GM18867 (cell line): ENCODE results near the gene POU2F3.

Source experiments
- ATAC-seq: cut with Tn5 transposase; IDR thresholded peaks from one replicate; pipeline ENCODE4 v1.9.1; 2021; ENCODE audit warnings: mild to moderate bottlenecking, moderate library complexity; ENCODE audit not compliant: unreplicated experiment

The POU2F3 gene

DNA sequence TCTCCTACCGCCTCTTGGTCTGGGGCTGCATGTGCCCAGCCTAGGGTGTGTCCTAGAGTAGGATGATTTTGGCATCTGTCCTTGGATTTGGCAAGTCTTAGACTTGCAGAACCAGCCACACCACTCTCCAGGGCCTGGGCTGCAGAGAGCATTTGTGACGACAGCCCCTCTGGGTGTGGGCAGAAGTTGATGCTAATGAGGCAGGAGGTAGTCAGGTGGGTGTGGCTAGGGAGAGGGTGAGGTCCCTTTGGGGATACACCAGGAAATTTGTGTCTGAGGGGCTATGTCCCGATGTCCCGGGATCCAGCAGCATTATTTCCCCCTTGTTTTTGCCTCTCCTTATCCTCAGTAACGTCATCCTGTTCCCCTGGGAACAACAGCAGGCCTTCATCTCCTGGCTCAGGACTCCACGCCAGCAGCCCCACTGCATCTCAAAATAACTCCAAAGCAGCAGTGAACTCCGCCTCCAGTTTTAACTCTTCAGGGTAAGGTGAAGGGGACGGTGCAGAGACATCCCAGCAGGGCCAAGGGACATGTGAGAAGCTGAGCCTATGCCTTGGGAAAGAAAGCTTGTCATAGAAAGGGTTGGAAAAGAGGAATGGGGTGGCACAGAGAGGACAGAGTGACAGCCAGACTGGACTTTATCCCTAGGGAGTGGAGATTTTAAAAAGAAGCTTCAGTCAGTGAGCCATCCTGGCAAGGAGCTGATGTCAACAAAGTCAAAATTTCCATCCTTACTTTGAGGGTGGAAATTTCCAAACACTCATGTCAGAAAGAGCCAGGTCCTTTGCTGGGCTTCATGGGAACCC lies 77.1 kb downstream of the POU2F3 start:
- no peak for ATAC-seq

DNA sequence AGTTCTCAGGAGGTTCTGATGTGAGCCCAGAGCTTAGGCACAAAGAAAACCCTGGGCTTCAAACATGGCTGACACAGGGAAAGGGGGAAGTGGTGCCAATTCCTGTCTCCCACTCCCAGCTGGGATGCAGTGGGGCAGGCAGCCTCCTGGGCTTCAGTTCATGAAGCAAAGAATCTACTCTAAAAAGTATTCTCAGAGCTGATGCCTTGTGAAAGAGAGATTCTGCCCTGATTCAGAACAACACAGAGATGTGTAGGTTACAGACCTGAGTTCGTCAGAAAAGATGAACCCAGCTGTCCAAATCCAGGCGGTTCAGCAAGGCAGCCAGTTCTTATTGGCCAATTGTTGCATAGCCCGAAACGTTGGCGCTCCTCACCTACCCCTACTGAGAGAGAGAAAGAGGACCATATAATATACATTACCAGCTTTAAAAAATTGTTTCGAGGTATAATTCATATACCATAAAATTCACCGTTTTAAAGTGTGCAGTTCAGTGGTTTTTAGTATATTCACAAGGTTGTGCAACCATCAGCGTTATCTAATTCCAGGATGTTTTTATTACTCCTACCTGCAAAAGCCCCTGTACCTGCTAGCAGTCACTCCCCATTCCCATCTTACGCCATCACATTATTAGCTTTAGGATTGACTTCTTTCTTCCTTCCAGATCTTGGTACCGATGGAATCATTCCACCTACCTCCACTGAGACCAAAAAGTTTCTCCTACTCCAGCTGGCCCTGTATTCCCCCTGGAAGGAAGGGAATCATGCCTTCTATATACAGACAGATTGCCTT lies 77.9 kb downstream of the POU2F3 start:
- ATAC-seq, result no peak

DNA sequence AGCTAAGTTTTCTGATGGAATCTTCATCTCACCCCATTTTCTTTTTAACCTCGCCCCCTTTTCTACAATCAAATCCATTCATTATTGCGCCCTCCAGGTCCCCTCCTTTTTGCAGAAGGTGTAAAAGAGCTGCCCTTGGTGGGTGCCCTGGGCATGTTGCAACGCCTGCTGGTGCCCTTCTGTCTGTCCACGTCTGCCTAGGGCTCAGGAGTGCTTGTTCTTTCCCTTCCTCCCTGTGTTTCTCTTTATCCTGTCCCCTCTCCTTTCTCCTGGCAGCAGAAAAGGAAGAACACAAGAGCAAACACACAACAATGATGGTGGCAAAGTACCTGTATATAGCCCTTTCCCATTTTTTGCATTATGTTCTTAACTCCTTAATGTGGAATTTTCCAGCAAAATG lies 79.0 kb downstream of the POU2F3 start:
- no peak for ATAC-seq

DNA sequence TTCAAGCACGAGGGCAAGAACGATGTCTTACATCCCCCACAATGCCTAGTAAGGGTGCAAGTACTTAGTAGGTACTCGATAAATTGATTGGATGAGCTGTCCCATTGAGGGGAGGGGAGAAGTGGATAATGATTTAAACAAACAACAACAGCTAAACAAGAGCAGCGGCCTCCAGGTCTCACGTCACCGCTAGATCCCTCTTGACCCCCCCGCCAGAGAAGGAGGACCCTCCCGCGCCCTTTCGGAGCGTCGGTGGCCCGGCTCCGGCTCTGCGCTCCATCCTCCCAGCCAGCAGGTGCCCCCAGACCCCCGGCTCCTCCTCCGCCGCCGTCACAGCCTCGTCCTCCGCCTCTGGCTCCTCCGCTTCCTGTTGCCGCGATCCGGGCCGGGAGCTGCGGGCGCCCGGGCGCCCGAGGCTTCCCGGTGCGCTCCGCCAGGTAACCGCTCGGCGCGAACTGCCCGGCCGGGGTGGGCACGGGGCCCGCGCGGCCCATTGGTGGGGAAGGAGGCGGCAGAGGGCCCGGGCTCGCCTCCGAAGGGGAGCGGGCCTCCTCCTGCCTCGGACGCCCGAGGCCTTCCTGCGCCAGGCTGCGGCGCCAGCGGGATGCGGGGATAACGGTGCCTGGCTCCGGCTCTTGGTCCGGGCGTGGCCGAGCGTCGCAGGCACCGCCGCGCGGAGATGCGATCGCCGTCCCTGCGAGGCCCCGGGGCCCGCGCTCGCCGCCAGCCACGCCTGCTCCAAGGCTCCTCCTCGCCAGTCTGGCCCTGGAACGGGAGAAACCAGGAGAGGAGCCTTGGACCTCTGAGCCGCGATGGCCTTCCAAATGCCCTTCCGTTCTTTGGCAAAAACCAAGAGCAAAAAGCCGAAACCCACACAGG lies 85.2 kb downstream of the POU2F3 start, which contains the start of gene TLCD5:
Gene TLCD5 (plus strand): TSS at position 368 of the 879 bp plus-strand sequence. CDS start 2,143 bp downstream, outside the sequence.
- no peak for ATAC-seq

DNA sequence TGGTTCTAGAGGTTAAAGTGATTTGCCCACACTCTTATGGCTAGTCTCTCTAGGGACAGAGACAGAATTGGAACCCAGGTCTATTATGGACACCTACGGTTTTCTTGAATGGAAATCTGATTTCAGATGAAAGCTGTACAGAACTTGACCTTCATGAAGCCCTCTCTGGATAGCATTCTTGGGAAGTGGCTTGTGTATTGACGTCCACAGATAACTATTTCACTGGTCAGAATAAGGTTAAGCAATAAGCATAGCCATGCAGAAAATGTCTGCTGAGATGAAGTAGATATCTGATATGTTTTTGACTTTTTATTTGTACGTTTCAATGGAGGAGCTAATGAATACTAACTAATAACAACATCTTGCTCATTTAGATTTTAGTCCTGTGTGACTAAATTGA lies 86.3 kb downstream of the POU2F3 start:
- no peak for ATAC-seq

GRCh38 chr11:120326845-120327281 lies 86.9 kb downstream of the POU2F3 start:
- no peak for ATAC-seq

- no peak for ATAC-seq
Measured at GRCh38 chr11:120327311-120327710, 87.4 kb downstream of the POU2F3 start.

GRCh38 chr11:120329556-120329955 lies 89.6 kb downstream of the POU2F3 start:
- no peak for ATAC-seq

DNA sequence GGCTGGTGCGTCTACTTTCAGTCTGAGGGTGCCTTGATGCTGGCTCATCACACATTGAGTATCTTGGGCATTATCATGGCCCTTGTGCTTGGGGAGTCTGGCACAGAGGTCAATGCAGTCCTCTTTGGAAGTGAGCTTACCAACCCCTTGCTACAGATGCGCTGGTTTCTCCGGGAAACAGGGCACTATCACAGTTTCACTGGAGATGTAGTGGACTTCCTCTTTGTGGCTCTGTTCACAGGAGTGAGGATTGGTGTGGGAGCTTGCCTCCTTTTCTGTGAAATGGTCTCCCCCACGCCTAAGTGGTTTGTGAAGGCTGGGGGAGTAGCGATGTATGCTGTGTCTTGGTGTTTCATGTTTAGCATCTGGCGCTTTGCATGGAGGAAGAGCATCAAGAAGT lies 90.1 kb downstream of the POU2F3 start:
- no peak for ATAC-seq

DNA sequence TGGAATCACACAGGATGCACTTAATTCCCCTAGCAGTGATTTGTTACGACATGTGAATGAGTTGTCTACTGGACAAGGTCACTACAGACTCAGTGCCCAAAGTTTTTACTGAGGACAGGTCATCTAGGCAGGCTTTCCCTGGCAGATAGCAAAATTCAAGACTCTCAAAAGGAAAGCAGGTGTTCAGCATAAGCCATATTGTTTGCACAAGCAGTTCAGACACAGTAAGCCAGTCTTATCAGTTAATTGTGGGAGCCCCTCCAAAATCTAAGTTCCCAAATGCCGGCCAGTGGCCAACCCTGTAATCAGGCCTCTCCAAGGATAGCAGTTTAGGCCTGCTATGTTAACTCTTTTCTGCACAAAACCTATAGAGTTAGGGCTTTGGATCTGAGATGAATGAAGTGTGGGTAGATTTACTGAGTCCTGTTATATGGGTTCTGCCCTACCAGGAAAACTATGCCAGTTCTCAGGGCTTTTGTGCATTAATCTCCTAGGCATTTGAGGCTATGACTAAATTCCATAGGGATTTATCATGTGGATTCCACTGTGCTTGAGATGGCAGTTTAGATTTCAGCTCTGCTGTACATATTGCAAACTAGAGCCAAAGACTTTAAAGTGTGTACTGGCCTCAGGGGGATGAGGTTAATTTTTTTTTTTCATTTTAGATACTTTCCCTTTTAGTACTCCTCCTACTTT lies 91.5 kb downstream of the POU2F3 start:
- no peak for ATAC-seq

DNA sequence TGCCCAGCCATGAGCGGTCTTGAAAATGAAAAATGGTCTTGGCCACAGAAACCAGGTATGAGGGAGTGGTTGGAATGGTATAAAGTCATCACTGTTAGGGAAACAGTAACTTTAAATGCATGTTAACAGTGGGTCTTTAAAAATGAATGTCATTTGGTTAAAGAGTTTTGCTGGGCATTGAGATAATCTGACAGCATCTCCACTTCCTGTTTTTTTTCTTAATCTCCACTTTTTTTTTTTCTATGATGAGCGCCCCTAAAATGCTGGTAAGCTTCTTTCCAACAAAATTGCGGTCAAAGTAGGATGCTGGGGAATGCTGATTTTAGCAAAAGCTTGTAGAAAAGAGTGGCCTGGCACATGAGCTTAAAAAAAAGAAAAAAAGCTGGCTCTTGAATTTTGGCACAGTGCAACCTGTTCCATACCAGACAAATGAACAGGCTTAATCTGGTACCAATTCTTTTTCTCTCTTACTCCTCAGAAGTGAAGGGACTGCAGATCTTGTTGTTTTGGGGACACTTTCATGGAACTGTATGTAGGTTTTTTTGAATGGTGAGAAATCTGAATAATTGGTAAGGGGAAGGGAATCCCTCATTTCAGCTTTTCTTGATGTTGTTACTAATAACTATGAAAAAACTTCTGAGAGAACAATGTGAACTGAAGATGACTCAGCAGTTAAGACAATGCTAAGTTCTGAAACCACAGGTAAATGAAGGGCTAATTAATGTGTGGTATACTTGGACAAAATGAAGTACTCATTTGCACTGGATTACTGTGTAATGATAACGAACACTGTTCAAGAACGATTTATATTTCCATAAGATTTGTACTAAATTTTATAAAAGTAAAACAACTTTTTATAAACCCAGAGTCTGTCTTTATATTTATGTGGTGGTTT lies 93.1 kb downstream of the POU2F3 start:
- no peak for ATAC-seq

- ATAC-seq, result no peak
Measured at GRCh38 chr11:120333801-120334200, 93.9 kb downstream of the POU2F3 start.

DNA sequence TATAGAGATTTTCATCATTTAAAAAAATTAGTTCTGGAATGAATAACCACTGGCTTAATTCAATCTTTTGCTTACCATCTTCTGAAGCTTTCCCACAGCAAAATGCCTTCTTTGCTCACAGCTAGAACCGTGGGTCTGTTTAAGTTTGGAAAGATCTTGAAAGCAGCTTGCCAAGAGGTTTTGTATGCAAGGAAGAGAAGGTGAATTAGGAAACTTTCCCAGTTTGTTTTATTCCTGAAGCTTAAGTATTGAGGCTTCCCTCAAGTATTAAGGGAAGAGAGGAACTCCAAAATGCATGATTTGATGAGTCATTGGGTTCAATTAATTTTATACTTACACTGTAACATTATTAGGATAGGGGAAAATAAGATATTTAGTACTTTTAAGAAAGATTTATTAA lies 94.4 kb downstream of the POU2F3 start:
- no peak for ATAC-seq

- peak; percentile 25 for ATAC-seq
Measured at GRCh38 chr11:120334894-120335462, 95.0 kb downstream of the POU2F3 start.

- ATAC-seq, result peak; percentile 21
Measured at GRCh38 chr11:120335556-120335907, 95.6 kb downstream of the POU2F3 start.

DNA sequence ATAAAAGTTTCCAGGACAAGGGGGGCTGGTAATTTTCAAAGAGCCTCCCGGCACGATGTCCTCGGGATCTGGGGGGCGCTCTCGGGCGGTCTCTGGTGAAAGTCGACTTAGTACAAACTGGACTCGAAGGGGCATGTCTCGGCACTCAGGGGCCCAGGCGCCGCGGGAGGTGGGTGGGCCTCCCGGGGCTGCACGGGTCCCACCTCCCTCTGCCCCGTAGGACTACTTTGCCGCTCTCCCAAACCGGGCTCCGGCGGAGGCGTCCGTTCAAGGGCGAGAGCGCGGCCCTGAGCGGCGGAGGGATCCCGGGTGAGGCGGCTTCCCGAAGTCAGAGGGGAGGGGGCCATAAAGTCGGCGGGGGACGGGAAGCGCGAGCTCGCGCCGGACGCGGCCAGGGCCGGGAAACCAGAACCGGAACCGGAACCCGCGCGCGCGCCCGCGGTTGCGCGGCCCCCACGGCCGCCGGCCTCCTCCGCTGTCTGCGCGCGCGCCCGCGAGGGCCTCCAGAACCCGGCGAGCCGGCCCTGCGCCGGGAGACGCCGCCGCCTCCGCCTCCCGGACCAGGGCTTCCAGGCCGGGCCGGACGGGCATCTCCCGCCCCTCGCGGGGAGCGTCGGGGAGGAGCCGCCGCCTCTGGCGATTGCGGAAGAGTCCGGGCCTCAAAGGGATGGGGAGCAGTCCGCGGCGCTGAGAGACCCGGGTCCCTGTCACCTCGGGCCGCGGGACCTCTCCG lies 96.1 kb downstream of the POU2F3 start, which contains the start of gene ARHGEF12:
Gene ARHGEF12 (plus strand): TSS at position 506 of the 733 bp plus-strand sequence. CDS start 831 bp downstream, outside the sequence.
- peak; percentile 65 for ATAC-seq

DNA sequence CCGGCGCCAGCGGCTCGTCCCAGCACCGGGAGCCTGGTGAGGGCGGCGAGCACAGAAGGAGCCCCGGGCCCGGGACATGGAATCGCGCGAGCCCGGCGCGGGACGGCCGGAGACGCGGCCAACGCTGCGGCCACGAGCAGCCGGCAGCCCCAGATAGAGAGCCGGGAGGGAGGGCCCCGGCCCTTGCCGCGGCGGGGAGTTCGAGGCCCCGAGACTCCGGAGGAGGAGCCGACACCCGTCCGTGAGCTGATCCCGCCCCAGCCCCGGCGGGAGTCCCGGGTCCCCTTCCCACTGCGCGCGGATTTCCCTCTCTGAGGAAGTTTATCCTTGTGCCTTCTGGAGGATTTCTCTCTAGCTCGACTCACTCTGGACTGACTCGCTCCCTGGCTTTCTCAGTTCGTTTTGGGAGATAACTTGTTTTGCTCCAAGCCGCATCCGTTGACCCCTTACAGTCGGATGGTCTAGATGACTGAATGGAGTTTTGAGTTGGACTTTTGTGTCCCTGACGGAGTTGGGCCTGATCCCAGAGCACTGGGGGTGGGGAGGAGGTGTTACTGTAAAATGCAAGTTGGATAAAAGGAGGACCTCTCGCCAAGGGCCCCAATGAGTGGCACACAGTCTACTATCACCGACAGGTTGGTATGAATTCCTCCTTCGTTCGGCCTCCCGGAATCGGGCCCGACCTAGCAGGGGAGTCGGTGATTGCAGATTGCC lies 96.9 kb downstream of the POU2F3 start:
- ATAC-seq, result peak; percentile 24
